ENCODE data around the gene MIA.

Gene MIA

DNA sequence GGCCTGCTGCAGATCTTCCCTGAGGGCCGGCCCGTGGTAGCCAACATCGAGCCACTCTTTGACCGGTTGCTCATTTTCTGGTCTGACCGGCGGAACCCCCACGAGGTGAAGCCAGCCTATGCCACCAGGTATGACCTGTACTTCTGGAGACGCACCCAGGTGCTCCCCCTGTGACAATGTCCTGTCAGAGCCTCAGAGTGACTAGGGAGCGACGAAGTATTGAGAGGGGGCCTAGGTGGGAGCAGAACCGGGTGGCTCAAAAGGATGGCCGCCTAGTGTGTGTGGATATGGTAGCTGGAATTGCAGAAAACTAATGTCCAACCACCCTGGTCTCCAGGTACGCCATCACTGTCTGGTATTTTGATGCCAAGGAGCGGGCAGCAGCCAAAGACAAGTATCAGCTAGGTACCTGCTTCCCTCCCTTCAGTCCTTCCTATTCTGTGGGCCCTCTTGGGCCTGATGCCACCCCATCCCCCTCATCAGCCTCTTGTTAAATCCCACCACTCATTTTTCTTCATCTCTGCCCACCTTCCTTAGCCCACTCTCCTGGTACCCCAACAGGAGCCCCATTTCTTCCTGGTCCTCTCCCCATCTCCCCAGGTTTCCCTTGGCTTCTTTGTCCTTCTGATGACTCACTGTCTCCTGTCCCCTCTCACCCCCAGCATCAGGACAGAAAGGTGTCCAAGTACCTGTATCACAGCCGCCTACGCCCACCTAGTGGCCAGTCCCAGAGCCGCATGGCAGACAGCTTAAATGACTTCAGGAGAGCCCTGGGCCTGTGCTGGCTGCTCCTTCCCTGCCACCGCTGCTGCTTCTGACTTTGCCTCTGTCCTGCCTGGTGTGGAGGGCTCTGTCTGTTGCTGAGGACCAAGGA lies 32.1 kb downstream of the MIA start:
- Histone ChIP-seq H3K27ac (ENCODE audit: extremely low read depth, low read depth, low read length) (peak overlapping the region; percentile 28), H3K4me1 (ENCODE audit: control insufficient read depth, insufficient read depth, low read length) (peaks cover 58% of the 10 kb centered on the region), H3K36me3 (ENCODE audit: control insufficient read depth in 2 of 2, insufficient read depth in 1 of 2, low read length in 2 of 2) (peaks cover 29 to 63% of the 10 kb centered on the region in 2 experiments), H3K9me3 (ENCODE audit: control insufficient read depth, insufficient read depth, low read depth, low read length) (no peaks in the 10 kb centered on the region), H3K4me3 (ENCODE audit: low read depth, low read length) (no peak overlapping the region)
- ChIA-PET CTCF (interaction anchor here (0.5 to 5.6 kb wide), 53 partner anchors 9 to 749 kb away, joined by 3 to 77 read pairs (median 4); partner anchors contain the start of genes ACTMAP, COQ8B, EGLN2 and ITPKC), POLR2A (interaction anchor here (0.7 to 8.6 kb wide), 19 partner anchors 9 to 203 kb away, joined by 3 to 86 read pairs (median 6); partner anchors contain the start of genes ACTMAP, COQ8B, EGLN2 and ITPKC)
- no peak for TF ChIP-seq KLF8 (tag by site-specific recombination; IDR thresholded peaks at IDR 0.05)
- 0 out of 2 replicates have a peak, but pooled peaks have one; percentile 15 for TF ChIP-seq ZNF785 (tag by site-specific recombination; IDR thresholded peaks at IDR 0.05)
- TF ChIP-seq ZNF654 (tag by site-specific recombination; IDR thresholded peaks at IDR 0.05; ENCODE audit: low read depth), result no peak
- TF ChIP-seq ZNF449 (tag by site-specific recombination; IDR thresholded peaks at IDR 0.05), result no peak
- no peak for TF ChIP-seq ZNF248 (tag by site-specific recombination; IDR thresholded peaks at IDR 0.05)
- no peak for TF ChIP-seq ZSCAN4 (tag by site-specific recombination; IDR thresholded peaks at IDR 0.05)
- TF ChIP-seq, protein P1, sequence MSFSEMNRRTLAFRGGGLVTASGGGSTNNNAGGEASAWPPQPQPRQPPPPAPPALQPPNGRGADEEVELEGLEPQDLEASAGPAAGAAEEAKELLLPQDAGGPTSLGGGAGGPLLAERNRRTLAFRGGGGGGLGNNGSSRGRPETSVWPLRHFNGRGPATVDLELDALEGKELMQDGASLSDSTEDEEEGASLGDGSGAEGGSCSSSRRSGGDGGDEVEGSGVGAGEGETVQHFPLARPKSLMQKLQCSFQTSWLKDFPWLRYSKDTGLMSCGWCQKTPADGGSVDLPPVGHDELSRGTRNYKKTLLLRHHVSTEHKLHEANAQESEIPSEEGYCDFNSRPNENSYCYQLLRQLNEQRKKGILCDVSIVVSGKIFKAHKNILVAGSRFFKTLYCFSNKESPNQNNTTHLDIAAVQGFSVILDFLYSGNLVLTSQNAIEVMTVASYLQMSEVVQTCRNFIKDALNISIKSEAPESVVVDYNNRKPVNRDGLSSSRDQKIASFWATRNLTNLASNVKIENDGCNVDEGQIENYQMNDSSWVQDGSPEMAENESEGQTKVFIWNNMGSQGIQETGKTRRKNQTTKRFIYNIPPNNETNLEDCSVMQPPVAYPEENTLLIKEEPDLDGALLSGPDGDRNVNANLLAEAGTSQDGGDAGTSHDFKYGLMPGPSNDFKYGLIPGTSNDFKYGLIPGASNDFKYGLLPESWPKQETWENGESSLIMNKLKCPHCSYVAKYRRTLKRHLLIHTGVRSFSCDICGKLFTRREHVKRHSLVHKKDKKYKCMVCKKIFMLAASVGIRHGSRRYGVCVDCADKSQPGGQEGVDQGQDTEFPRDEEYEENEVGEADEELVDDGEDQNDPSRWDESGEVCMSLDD (tag by site-specific recombination; IDR thresholded peaks at IDR 0.05), result peak; percentile 65; the same call in 1 of the 2 replicates
- no peak; the same call in 1 of the 2 replicates for TF ChIP-seq PRDM4 (tag by site-specific recombination; IDR thresholded peaks at IDR 0.05)
- 0 out of 2 replicates have a peak, but pooled peaks have one; percentile 10 for TF ChIP-seq ZEB2 (tag by site-specific recombination; IDR thresholded peaks at IDR 0.05)
- no peak for TF ChIP-seq ZNF677 (tag by site-specific recombination; IDR thresholded peaks at IDR 0.05)
- TF ChIP-seq ZNF670 (tag by site-specific recombination; IDR thresholded peaks at IDR 0.05; ENCODE audit: low read depth), result no peak
- peak; percentile 37; the same call in 1 of the 2 replicates for TF ChIP-seq ZNF121 (tag by site-specific recombination; IDR thresholded peaks at IDR 0.05)
- 0 out of 2 replicates have a peak, but pooled peaks have one; percentile 11 for TF ChIP-seq ZNF701 (tag by site-specific recombination; IDR thresholded peaks at IDR 0.05)
- TF ChIP-seq REPIN1 (tag by site-specific recombination; IDR thresholded peaks at IDR 0.05; ENCODE audit: low read depth), result no peak
- no peak for TF ChIP-seq GLI4 (tag by site-specific recombination; IDR thresholded peaks at IDR 0.05)
- no peak; the same call in 1 of the 2 replicates for TF ChIP-seq BCL11B (tag by site-specific recombination; IDR thresholded peaks at IDR 0.05; ENCODE audit: low read depth)
- 0 out of 2 replicates have a peak, but pooled peaks have one; percentile 33 for TF ChIP-seq ZNF138 (tag by site-specific recombination; IDR thresholded peaks at IDR 0.05; ENCODE audit: borderline replicate concordance)
- no peak for TF ChIP-seq ZNF473 (tag by site-specific recombination; IDR thresholded peaks at IDR 0.05)
- no peak for TF ChIP-seq ZFHX2 (tag by site-specific recombination; conservative IDR thresholded peaks at IDR 0.05)
- TF ChIP-seq ZNF76 (tag by site-specific recombination; IDR thresholded peaks at IDR 0.05; ENCODE audit: borderline replicate concordance, low read depth), result 0 out of 2 replicates have a peak, but pooled peaks have one; percentile 4
- TF ChIP-seq ZSCAN30 (tag by site-specific recombination; IDR thresholded peaks at IDR 0.05), result no peak
- TF ChIP-seq ZNF202 (tag by site-specific recombination; IDR thresholded peaks at IDR 0.05; ENCODE audit: borderline replicate concordance), result no peak
- TF ChIP-seq IKZF3 (tag by site-specific recombination; IDR thresholded peaks at IDR 0.05), result no peak
- no peak for TF ChIP-seq ZNF280C (tag by site-specific recombination; IDR thresholded peaks at IDR 0.05)
- TF ChIP-seq KLF10 (tag by site-specific recombination; IDR thresholded peaks at IDR 0.05), result no peak
- TF ChIP-seq ZNF169 (tag by site-specific recombination; IDR thresholded peaks at IDR 0.05), result 0 out of 2 replicates have a peak, but pooled peaks have one; percentile 35
